GM12878 (cell line): ENCODE results near the gene GPC5. TPM values are rescaled to one million over a fixed set of nuclear protein-coding genes. Genes with fewer than 3 reads are reported as not detected.

Source experiments
- ATAC-seq: fragments of 200-7000 bp; cut with Tn5 transposase; 3 replicates; pipeline ENCODE4 v1.9.1; 2020; ENCODE audit warnings: mild to moderate bottlenecking, moderate library complexity
- BruUV-seq: library from RNA; stranded (reverse); fragments of 400-500 nt; replicated peaks from 2 replicates; lab custom pipeline; 2021; lab: Mats Ljungman, UMichigan
- CTCF ChIA-PET: fragments of 300-600 bp; sonication (Branson Sonifier 250); formaldehyde crosslinking; extraction: SDS; loops from one replicate; lab custom pipeline; 2021; ENCODE audit warnings: inconsistent platforms; lab: Yijun Ruan, JAX
- POLR2A ChIA-PET: fragments of 350-600 bp; formaldehyde crosslinking; extraction: SDS; loops from one replicate; lab custom pipeline; 2021; ENCODE audit warnings: inconsistent platforms; lab: Charles Lee
- RAD21 ChIA-PET: fragments of 300-600 bp; sonication (Branson Sonifier 250); formaldehyde crosslinking; loops from one replicate; lab custom pipeline; 2023; ENCODE audit warnings: antibody characterized with exemption; ENCODE audit not compliant: unreplicated experiment; lab: Charles Lee
- SMC1A ChIA-PET: fragments of 300-600 bp; sonication (Branson Sonifier 250); formaldehyde crosslinking; loops from one replicate; lab custom pipeline; 2023; ENCODE audit not compliant: unreplicated experiment, uncharacterized antibody; lab: Charles Lee
- DNase-seq: peaks from one replicate; pipeline ENCODE4 v3.0.0-alpha.2; 2011; ENCODE audit warnings: low read depth, low spot score
- FAIRE-seq: peaks from 3 replicates; lab custom pipeline; 2011; peaks lifted over from hg19 to GRCh38; lab: Jason Lieb, UNC
- H2AFZ ChIP-seq: 2 replicates; pipeline ENCODE4 v1.6.0; 2011; ENCODE audit warnings: low read depth, low read length, control low read depth; ENCODE audit not compliant: control insufficient read depth
- H3K27ac ChIP-seq: 2 replicates; pipeline ENCODE4 v1.5.1; 2011; ENCODE audit warnings: control low read depth; ENCODE audit not compliant: control insufficient read depth, insufficient read depth
- H3K27me3 ChIP-seq, 2 experiments: replicated peaks in 1 of 2; 2 replicates each; pipeline versions ENCODE4 v1.6.0 to v1.6.1; 2011; ENCODE audit warnings: low read length in 1 of 2; ENCODE audit not compliant: control insufficient read depth in 2 of 2, insufficient read depth in 2 of 2
- H3K36me3 ChIP-seq, 2 experiments: 2 replicates each; pipeline ENCODE4 v1.5.1; 2011; ENCODE audit warnings: low read length in 1 of 2; ENCODE audit not compliant: control insufficient read depth in 2 of 2, insufficient read depth in 2 of 2
- H3K4me1 ChIP-seq: 2 replicates; pipeline ENCODE4 v1.6.1; 2011; ENCODE audit warnings: mild to moderate bottlenecking, low read length, moderate library complexity, mixed read lengths; ENCODE audit not compliant: control insufficient read depth, insufficient read depth
- H3K4me2 ChIP-seq: 2 replicates; pipeline ENCODE4 v1.6.0; 2011; ENCODE audit warnings: control low read depth; ENCODE audit not compliant: control insufficient read depth, insufficient read depth
- H3K4me3 ChIP-seq: fragments of 200-600 bp; sonication (generic); 2 replicates; pipeline ENCODE4 v1.5.1; 2016
- H3K79me2 ChIP-seq: 2 replicates; pipeline ENCODE4 v1.6.0; 2011; ENCODE audit warnings: low read length; ENCODE audit not compliant: control insufficient read depth, insufficient read depth
- H3K9ac ChIP-seq: 2 replicates; pipeline ENCODE4 v1.8.0; 2011; ENCODE audit warnings: low read length, control low read depth, mixed read lengths; ENCODE audit not compliant: control insufficient read depth, insufficient read depth
- H3K9me3 ChIP-seq: replicated peaks from 3 replicates; pipeline ENCODE4 v1.5.1; 2011; ENCODE audit warnings: mild to moderate bottlenecking, low read length; ENCODE audit not compliant: control insufficient read depth, insufficient read depth
- H4K20me1 ChIP-seq: 2 replicates; pipeline ENCODE4 v1.6.0; 2011; ENCODE audit not compliant: control insufficient read depth, insufficient read depth
- BHLHE40 ChIP-seq, 2 experiments: fragments of 450-650 bp in 1 of 2; IDR thresholded peaks; 2 replicates each; pipeline ENCODE4 v1.6.1; 2011 to 2017; ENCODE audit warnings: low read depth in 2 of 2, borderline replicate concordance in 1 of 2, improper control_type of control experiment in 1 of 2, low read length in 1 of 2, mild to moderate bottlenecking in 1 of 2
- JUNB ChIP-seq: IDR thresholded peaks from 2 replicates; pipeline ENCODE4 v1.6.1; 2016; ENCODE audit warnings: antibody characterized with exemption, mild to moderate bottlenecking
- PAX5 ChIP-seq: IDR thresholded peaks from 2 replicates; pipeline ENCODE4 v1.6.1; 2011; ENCODE audit warnings: low read depth, low read length, borderline replicate concordance
- RELA ChIP-seq: fragments of 450-650 bp; IDR thresholded peaks from 2 replicates; pipeline ENCODE4 v1.8.0; 2014; ENCODE audit warnings: borderline replicate concordance; ENCODE audit not compliant: partially characterized antibody
- SIX5 ChIP-seq: IDR thresholded peaks from 2 replicates; pipeline ENCODE4 v1.6.1; 2011; ENCODE audit warnings: mild to moderate bottlenecking, low read depth, low read length, moderate library complexity; ENCODE audit not compliant: severe bottlenecking
- STAT1 ChIP-seq: fragments of 450-650 bp; conservative IDR thresholded peaks from 2 replicates; pipeline ENCODE4 v1.6.1; 2014; ENCODE audit warnings: antibody characterized with exemption, mild to moderate bottlenecking
- ZBTB11 ChIP-seq: fragments of 450-650 bp; formaldehyde crosslinking; IDR thresholded peaks from 2 replicates; pipeline ENCODE4 v1.5.0; 2022; ENCODE audit warnings: mild to moderate bottlenecking, missing genetic modification characterization
- ZNF207 ChIP-seq: fragments of 450-650 bp; IDR thresholded peaks from 2 replicates; pipeline ENCODE4 v1.6.1; 2014; ENCODE audit warnings: antibody characterized with exemption, mild to moderate bottlenecking, borderline replicate concordance
- ZNF217 ChIP-seq: fragments of 450-650 bp; IDR thresholded peaks from 2 replicates; pipeline ENCODE4 v1.6.1; 2017; ENCODE audit warnings: antibody characterized with exemption, mild to moderate bottlenecking
- ZNF384 ChIP-seq: IDR thresholded peaks from 2 replicates; pipeline ENCODE4 v1.6.1; 2012; ENCODE audit warnings: low read depth, mild to moderate bottlenecking, low read length, improper control_type of control experiment, borderline replicate concordance
- ZSCAN29 ChIP-seq: fragments of 450-650 bp; IDR thresholded peaks from 2 replicates; pipeline ENCODE4 v1.6.1; 2017; ENCODE audit warnings: mild to moderate bottlenecking, moderate library complexity
- WGBS: methylation state at CpG from one replicate; pipeline ENCODE4 v1.1.6; 2016; ENCODE audit warnings: low lambda C conversion rate; ENCODE audit not compliant: insufficient replicate concordance, insufficient coverage; ENCODE audit errors: missing lambda C conversion rate; 5-methylcytosine and 5-hydroxymethylcytosine counted together
- in situ Hi-C: fragments of 300-500 bp; cut with MboI; formaldehyde crosslinking; loops from 9 replicates; pipeline ENCODE4 v1.14.3; 2018; ENCODE audit warnings: mixed read lengths
- intact Hi-C: fragments of 100-400 bp; cut with micrococcal nuclease; formaldehyde crosslinking; loops from one replicate; pipeline ENCODE4 v1.14.2; 2022; ENCODE audit not compliant: unreplicated experiment
- polyA plus RNA-seq, 11 experiments: library from polyadenylated mRNA; depleted of rRNA in 4 of 11; unstranded in 6 of 11; stranded (reverse) in 5 of 11; fragments of >200 nt; fragmentation: Nextera tagmentation in 4 of 11; fragmentation: Illumina TruSeq in 1 of 11; extraction: Ambion mirVana in 4 of 11; extraction: Trizol in 1 of 11; gene quantifications; 1 replicate in 1 of 11; 2 replicates in 10 of 11; pipeline versions ENCODE4 v1.2.1 to v1.2.3, GENCODE V29; 2011 to 2016; ENCODE audit warnings: inconsistent platforms in 2 of 11, missing spikeins in 2 of 11, low read depth in 1 of 11
- total RNA-seq, 4 experiments: library from RNA; depleted of rRNA in 3 of 4; stranded (reverse); fragments of >200 nt in 3 of 4; fragmentation: Illumina TruSeq in 1 of 4; extraction: Trizol in 1 of 4; gene quantifications; 2 replicates each; pipeline versions ENCODE4 v1.2.1 to v1.2.3, GENCODE V29; 2013 to 2021
- TF ChIP-seq, protein P1 (sequence below): fragments of 450-650 bp; IDR thresholded peaks from 2 replicates; pipeline ENCODE4 v1.6.1; 2017; ENCODE audit warnings: low read depth, mild to moderate bottlenecking, moderate library complexity

GPC5 gene
- total and polyA plus RNA-seq, 10 of the 15 experiments (the other 5 are each of a cell fraction or from before 2014, with no cell fraction given) = 0.05 to 0.87 (median 0.44) TPM; not detected in 1

GRCh38 chr13:91652404-91653301, 254.2 kb downstream of the GPC5 start (continued):
- no peak for TF ChIP-seq ZBTB11 (CRISPR knock-in tag)

DNA sequence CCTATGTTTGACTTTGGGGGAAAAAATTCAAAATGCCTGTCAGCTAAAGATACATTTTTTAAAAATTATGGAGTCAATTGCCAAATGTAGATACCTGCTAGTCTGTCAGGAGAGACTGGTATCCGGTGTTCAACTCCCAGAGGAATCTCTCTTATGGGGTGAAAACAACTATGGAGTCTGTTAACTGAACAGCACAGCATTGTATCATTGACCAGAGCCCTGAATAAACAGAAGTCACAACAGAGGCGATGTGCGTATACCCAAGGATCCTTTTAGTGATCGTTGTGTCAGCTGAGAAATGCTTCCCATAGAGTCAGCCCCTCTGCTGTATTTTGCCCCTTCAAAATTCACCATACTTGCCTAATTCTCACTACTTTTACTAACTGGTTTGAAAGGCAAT, 257.3 kb downstream of the GPC5 start:
- in situ Hi-C loops (no loop called here), intact Hi-C loops (no loop called here)
- Histone ChIP-seq H2AFZ (no peak overlapping the region), H3K79me2 (no peaks in the 10 kb centered on the region), H3K9me3 (no peaks in the 10 kb centered on the region), H3K36me3 (no peaks in the 10 kb centered on the region), H3K9ac (no peak overlapping the region), H3K4me3 (no peak overlapping the region), H3K4me2 (no peak overlapping the region), H3K27ac (no peak overlapping the region), H3K27me3 (no peaks in the 10 kb centered on the region), H3K4me1 (no peaks in the 10 kb centered on the region), H4K20me1 (no peaks in the 10 kb centered on the region)
- ATAC-seq (no peak), FAIRE-seq (no peak), DNase-seq (no peak)
- SMC1A ChIA-PET = no interaction called here
- POLR2A ChIA-PET = no interaction called here
- WGBS = 87% methylated on average over 4 of the region's 4 CpGs
- BruUV-seq = no TSS peak
- RAD21 ChIA-PET = no interaction called here
- CTCF ChIA-PET = no interaction called here
- no peak for TF ChIP-seq ZNF207
- TF ChIP-seq ZBTB11 (CRISPR knock-in tag) = no peak
- no peak for TF ChIP-seq PAX5
- TF ChIP-seq, protein P1, sequence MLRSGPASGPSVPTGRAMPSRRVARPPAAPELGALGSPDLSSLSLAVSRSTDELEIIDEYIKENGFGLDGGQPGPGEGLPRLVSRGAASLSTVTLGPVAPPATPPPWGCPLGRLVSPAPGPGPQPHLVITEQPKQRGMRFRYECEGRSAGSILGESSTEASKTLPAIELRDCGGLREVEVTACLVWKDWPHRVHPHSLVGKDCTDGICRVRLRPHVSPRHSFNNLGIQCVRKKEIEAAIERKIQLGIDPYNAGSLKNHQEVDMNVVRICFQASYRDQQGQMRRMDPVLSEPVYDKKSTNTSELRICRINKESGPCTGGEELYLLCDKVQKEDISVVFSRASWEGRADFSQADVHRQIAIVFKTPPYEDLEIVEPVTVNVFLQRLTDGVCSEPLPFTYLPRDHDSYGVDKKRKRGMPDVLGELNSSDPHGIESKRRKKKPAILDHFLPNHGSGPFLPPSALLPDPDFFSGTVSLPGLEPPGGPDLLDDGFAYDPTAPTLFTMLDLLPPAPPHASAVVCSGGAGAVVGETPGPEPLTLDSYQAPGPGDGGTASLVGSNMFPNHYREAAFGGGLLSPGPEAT = no peak
- TF ChIP-seq ZSCAN29 = no peak
- no peak for TF ChIP-seq SIX5
- TF ChIP-seq ZNF217 = no peak
- TF ChIP-seq BHLHE40 (IDR thresholded peaks at IDR 0.05; ENCODE audit: borderline replicate concordance in 1 of 2, low read depth in 2 of 2, low read length in 1 of 2) = no peak
- TF ChIP-seq STAT1 = no peak
- TF ChIP-seq RELA = no peak
- no peak for TF ChIP-seq ZNF384
- TF ChIP-seq JUNB = no peak
